ENCODE results near the gene RSKR.
"Not testable (repeated sequence)": the region's sequence is repeated elsewhere in the genome, so short reads cannot be mapped to it uniquely, and the experiment has no call there.

Gene RSKR

GRCh38 chr17:28623696-28624095 is 9.7 kb upstream of the RSKR start:
- FAIRE-seq (no peak), DNase-seq (ENCODE audit: low spot score) (no peak)

- no peak for FAIRE-seq
- DNase-seq (ENCODE audit: low spot score): no peak
Observed at GRCh38 chr17:28622186-28622585, 8.2 kb upstream of the RSKR start.

DNA sequence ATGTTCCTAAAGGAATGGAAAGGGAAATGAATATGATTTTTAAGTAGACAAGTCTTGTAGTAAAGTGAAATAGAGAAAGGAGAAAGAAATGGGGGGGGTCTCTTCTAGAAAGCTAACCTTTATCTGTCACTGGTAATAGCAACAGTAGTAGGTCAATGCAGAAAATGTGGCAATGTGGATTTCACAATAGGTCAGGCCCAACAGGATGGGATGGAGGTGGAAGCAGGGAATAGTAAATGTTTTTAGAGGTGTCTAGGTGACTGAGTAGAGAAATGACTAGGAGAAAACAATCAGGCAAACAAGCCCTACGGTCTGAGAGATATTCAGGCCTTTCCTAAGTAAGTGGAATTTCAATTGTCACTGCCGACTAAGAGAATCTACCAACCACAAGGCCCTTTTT is 6.0 kb upstream of the RSKR start:
- FAIRE-seq (no peak), DNase-seq (ENCODE audit: low spot score) (no peak)

DNA sequence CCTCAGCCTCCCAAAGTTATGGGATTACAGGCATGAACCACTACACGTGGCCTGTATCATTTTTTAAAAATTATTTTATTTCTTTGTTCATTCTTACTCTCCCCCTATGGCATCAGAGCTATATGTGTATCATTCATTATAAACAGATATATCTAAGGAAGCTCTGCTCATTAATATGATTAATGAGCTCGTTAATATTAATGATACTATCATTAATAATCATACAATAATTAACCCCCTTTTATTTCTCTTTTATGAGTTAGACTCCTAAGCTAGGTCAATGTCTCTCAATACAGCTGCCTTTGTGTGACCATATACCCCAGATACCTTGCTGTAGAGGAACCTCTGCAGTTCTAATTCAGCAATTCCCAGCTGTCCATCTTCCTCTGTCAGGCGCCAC is 4.5 kb upstream of the RSKR start:
- DNase-seq (ENCODE audit: low spot score): no peak
- FAIRE-seq: no peak

- FAIRE-seq (no peak), DNase-seq (ENCODE audit: low spot score) (no peak)
Observed at GRCh38 chr17:28616281-28616680, 2.3 kb upstream of the RSKR start.

- FAIRE-seq (no peak), DNase-seq (ENCODE audit: low spot score) (no peak)
Observed at GRCh38 chr17:28615260-28615940, 1.4 kb upstream of the RSKR start.

DNA sequence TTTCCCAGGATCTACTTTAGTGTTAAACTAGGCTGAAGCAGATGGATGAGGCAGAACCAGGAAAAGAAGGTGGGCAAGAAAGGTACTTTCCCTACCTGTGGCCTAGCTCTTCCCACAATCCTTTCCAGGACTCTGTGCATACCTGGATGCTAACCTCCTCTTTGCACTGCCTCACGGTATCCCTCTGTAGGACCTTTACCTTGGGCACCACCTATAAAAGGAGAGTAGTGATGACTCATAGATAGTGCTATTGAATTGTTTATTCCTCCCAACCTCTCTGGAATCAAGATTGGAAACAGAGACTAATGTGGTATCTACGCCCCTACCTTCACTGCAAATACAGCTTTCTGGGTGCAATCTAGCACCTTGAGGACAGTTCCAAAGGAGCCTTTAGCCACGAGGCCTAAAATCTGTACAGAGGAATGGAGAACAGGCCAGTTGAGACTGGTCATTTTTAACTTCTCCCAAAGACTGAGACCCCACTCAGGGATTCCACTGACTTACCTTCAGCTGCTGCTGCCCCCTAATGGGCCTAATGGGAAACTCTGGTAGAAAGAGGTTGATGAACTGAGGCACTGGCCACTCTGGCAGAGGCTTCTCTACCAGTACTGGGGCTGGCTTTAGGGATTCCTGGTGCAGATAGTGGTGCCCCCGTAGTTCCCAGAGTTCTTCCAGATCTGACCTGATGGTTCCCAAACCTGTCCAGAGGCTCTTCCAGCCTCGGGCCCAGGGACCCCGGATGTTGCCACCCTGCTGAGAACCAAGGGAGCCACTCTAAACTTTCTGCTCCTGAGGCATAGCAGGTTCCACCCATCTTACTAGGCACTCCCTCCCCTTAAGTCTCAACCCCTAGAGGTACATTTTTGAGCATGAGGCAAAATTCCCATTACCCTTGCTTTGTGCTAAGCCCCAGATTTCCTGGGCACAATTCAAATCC is 781 bp downstream of the RSKR start:
- DNase-seq (ENCODE audit: low spot score): peak; percentile 47
- FAIRE-seq: no peak

DNA sequence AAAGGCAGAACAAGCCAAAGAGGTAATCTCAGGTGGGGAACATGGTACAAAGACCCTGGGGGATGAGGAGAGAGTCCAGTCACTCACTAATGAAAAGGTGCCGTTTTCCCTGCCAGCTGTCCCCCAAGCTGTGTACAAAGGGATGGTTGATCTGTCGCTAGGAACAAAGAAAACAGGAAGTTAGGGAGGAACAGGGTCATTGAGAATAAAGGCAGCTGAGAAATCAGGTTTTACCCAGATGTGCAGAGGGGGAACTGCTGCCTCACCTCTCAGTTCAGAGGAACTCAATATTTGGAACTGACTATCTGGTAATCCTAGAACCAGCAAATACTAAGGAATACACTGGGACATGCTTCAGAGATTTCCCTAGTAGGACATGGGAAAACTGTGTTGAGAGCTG is 1.5 kb downstream of the RSKR start:
- DNase-seq (ENCODE audit: low spot score): no peak
- no peak for FAIRE-seq

DNA sequence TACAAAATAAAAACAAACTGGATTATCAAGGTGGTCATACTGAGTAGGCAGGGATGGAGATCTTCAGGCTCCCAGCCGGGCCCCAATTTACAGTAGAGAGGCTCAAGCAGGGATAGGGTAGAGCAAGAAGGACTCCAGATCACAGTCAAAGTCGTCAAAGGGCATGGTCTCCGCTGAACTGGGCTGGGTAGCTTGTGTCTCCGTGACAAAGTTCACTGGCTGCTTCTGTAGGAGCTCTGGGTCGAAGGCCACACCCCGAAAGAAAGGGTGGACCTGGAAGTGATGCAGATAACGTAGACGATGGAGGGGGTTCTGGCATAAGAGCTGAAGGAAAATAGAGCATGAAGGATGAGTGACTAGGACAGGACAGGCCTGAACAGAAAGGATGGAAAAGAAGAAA is 3.6 kb downstream of the RSKR start:
- no peak for FAIRE-seq
- no peak for DNase-seq (ENCODE audit: low spot score)

- DNase-seq (ENCODE audit: low spot score); FAIRE-seq: not testable (repeated sequence)
Observed at GRCh38 chr17:28604031-28604430, 10.0 kb downstream of the RSKR start.

- FAIRE-seq (no peak), DNase-seq (ENCODE audit: low spot score) (peak; percentile 67)
Observed at GRCh38 chr17:28599311-28600184, 14.4 kb downstream of the RSKR start.

- peak; percentile 72 for FAIRE-seq
- DNase-seq (ENCODE audit: low spot score): peak; percentile 99
Observed at GRCh38 chr17:28598799-28599310, 15.1 kb downstream of the RSKR start, which contains the start of gene SPAG5. SPAG5 (minus strand) TSS chr17:28599025; CDS start chr17:28598946, 79 bp downstream.

DNA sequence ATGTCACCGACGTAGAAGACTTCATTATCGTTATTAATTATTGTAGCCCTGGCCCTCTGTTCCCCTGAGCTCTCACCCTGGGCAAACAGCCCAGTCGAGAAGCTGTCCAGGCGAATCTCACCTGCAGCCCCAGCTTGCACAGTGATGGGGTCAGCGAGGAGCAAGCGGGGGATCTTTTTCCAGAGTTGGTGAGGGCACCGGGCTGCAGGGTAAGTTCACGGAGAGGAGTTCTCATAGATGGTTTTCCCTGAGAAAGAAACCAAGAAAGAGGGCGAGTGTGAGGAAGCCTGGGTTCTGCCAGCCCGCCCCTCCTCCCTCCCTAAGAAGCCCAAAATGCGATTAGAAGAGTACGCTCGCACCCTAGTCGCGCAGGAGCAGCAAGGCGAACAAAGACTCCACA is 15.6 kb downstream of the RSKR start:
- DNase-seq (ENCODE audit: low spot score) (no peak), FAIRE-seq (no peak)

- DNase-seq (ENCODE audit: low spot score) (no peak), FAIRE-seq (no peak)
Observed at GRCh38 chr17:28597606-28598383, 16.2 kb downstream of the RSKR start.

DNA sequence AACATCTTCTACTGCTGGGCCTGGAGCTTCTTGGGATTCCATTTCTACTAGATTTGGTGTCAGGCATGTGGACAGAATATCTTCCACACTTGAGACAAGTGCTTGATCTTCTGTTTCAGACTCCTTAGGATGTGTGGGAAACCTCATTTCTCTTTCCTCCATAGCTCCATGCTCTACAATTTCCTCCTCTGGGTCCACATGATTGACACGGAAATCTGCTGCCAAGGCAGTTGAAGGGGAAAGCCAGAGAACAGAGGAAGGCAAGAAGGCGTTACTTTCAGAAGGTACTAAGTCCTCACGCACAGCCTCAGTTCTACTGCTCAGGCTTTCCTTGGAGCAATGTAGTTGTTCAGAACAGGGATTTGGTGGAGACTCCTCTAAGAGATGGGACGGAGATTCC is 21.7 kb downstream of the RSKR start:
- DNase-seq (ENCODE audit: low spot score) (no peak), FAIRE-seq (no peak)

DNA sequence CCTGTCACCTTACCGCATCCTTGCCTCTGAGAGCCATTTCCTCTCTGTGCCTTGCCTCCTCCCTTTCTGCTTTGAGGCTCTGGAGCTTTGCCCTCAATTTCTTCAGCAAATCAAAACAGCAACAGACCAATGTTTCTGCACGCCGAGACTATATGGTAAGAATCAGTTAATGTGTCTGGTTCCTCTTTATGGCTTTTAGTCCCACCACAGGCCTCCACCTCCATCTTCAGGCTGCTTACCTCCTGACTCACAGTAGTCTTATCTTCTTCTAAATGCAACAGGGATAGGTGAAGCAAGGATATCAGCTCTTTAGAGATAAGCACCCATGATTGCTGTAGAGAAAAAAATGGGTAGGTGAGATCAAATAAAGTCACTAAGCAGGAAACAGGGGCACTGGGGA is 28.1 kb downstream of the RSKR start:
- DNase-seq (ENCODE audit: low spot score) (no peak), FAIRE-seq (no peak)

DNA sequence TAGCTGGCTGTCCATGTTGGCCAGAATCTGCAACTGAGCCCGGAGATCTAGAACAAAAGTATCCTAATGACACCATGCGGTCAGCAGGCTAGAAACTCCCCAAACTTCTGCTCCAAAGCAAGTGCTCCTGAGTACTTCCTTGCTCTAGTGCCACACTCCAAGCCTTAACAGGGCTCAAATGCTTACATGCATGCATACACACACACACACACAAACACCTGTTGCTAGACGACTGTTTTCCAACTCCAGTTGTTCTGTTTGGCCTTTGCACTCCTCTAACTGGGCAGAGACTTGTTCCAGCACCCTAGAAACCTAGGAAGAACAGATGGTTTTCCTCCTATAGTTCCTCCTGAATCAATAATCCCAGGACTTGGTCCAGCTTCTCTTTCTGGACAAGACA is 29.6 kb downstream of the RSKR start:
- FAIRE-seq (no peak), DNase-seq (ENCODE audit: low spot score) (no peak)

GRCh38 chr17:28582513-28582912 is 31.5 kb downstream of the RSKR start:
- DNase-seq (ENCODE audit: low spot score): no peak
- no peak for FAIRE-seq

DNA sequence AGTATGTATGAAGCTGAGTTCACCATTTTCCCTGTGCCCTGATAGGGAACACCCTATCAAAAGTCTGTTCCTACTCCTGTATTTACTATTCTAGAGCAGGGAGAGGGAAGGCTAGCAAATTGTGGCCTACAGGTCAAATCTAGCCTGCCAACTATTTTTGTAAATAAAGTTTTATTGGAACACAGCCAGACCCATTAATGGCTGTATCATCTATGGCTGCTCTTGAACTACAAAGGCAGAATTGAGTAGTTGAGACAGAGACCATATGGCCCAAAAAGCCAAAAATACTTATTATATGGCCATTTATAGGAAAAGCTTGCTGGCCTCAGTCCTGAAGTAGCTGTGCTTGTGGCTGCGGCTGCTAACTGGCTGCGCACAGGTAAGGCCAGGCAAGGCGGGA is 33.0 kb downstream of the RSKR start:
- DNase-seq (ENCODE audit: low spot score) (no peak), FAIRE-seq (peak; percentile 74)

GRCh38 chr17:28579526-28579925 is 34.5 kb downstream of the RSKR start:
- FAIRE-seq: no peak
- DNase-seq (ENCODE audit: low spot score): no peak
